Liver (tissue), 9 donors: ENCODE results near the gene LRMDA. TPM values are rescaled to one million over a fixed set of nuclear protein-coding genes. Genes with fewer than 3 reads are reported as not detected.

Experiments used
- DNase-seq: peaks from one replicate; pipeline ENCODE4 v3.0.0-alpha.2; 2017; ENCODE audit warnings: low spot score
- H3K27ac ChIP-seq, 2 donors: one replicate each; pipeline ENCODE4 v1.7.0; 2013; ENCODE audit warnings: inconsistent platforms in 2 of 2, low read length in 2 of 2, control low read depth in 1 of 2, low read depth in 1 of 2, mild to moderate bottlenecking in 1 of 2
- H3K27me3 ChIP-seq, 4 donors: one replicate each; pipeline versions ENCODE4 v1.6.1 to v1.7.0; 2013; ENCODE audit warnings: low read length in 3 of 4, inconsistent platforms in 1 of 4, mild to moderate bottlenecking in 1 of 4, moderate library complexity in 1 of 4; ENCODE audit not compliant: control insufficient read depth in 4 of 4, insufficient read depth in 4 of 4
- H3K36me3 ChIP-seq, 4 donors: one replicate each; pipeline versions ENCODE4 v1.6.1 to v1.7.0; 2013; ENCODE audit warnings: low read length in 3 of 4, mild to moderate bottlenecking in 3 of 4, low read depth in 1 of 4, moderate library complexity in 1 of 4; ENCODE audit not compliant: control insufficient read depth in 4 of 4, insufficient read depth in 3 of 4
- H3K4me1 ChIP-seq, 4 donors: one replicate each; pipeline versions ENCODE4 v1.6.1 to v1.7.0; 2013; ENCODE audit warnings: low read length in 3 of 4, mild to moderate bottlenecking in 3 of 4, moderate library complexity in 1 of 4; ENCODE audit not compliant: control insufficient read depth in 4 of 4, insufficient read depth in 4 of 4
- H3K4me3 ChIP-seq, 3 donors: one replicate each; pipeline versions ENCODE4 v1.6.1 to v1.7.0; 2013; ENCODE audit warnings: low read length in 3 of 3, control low read depth in 1 of 3, low read depth in 1 of 3, mild to moderate bottlenecking in 1 of 3
- H3K9ac ChIP-seq, 2 donors: one replicate each; pipeline ENCODE4 v1.7.0; 2013; ENCODE audit warnings: low read length in 2 of 2, mild to moderate bottlenecking in 2 of 2, moderate library complexity in 2 of 2, control low read depth in 1 of 2, low read depth in 1 of 2
- H3K9me3 ChIP-seq, 4 donors: one replicate each; pipeline versions ENCODE4 v1.6.1 to v1.7.0; 2013; ENCODE audit warnings: low read length in 3 of 4; ENCODE audit not compliant: control insufficient read depth in 4 of 4
- ATF3 ChIP-seq: IDR thresholded peaks from 2 replicates; pipeline ENCODE4 v1.6.1; 2016; ENCODE audit warnings: antibody characterized with exemption
- CTCF ChIP-seq: fragments of 150-350 bp; IDR thresholded peaks from 2 replicates; pipeline ENCODE4 v1.5.1; 2017; ENCODE audit warnings: improper control_type of control experiment, low read depth, low read length; ENCODE audit not compliant: missing input control
- EGR1 ChIP-seq, 2 donors: IDR thresholded peaks; 2 replicates each; pipeline ENCODE4 v1.6.1; 2016 to 2018; ENCODE audit warnings: antibody characterized with exemption in 2 of 2, low read depth in 2 of 2
- FOXA1 ChIP-seq: IDR thresholded peaks from 2 replicates; pipeline ENCODE4 v1.6.1; 2016; ENCODE audit warnings: antibody characterized with exemption
- FOXA2 ChIP-seq: IDR thresholded peaks from 2 replicates; pipeline ENCODE4 v1.6.1; 2016; ENCODE audit warnings: antibody characterized with exemption
- GABPA ChIP-seq, 2 donors: IDR thresholded peaks in 1 of 2; conservative IDR thresholded peaks in 1 of 2; 2 replicates each; pipeline ENCODE4 v1.6.1; 2016; ENCODE audit warnings: antibody characterized with exemption in 2 of 2, mild to moderate bottlenecking in 1 of 2, moderate library complexity in 1 of 2
- HNF4A ChIP-seq, 2 donors: conservative IDR thresholded peaks; 2 replicates each; pipeline ENCODE4 v1.6.1; 2016; ENCODE audit warnings: antibody characterized with exemption in 2 of 2, mild to moderate bottlenecking in 2 of 2
- HNF4G ChIP-seq: IDR thresholded peaks from 2 replicates; pipeline ENCODE4 v1.6.1; 2016; ENCODE audit warnings: antibody characterized with exemption
- JUND ChIP-seq, 2 donors: IDR thresholded peaks; 2 replicates each; pipeline ENCODE4 v1.6.1; 2016; ENCODE audit warnings: antibody characterized with exemption in 2 of 2
- NR2F2 ChIP-seq: IDR thresholded peaks from 2 replicates; pipeline ENCODE4 v1.6.1; 2016; ENCODE audit warnings: antibody characterized with exemption
- RAD21 ChIP-seq, 2 donors: IDR thresholded peaks; 2 replicates each; pipeline ENCODE4 v1.6.1; 2016; ENCODE audit warnings: antibody characterized with exemption in 2 of 2, mild to moderate bottlenecking in 2 of 2
- RXRA ChIP-seq, 2 donors: IDR thresholded peaks; 2 replicates each; pipeline ENCODE4 v1.6.1; 2017 to 2018; ENCODE audit warnings: antibody characterized with exemption in 2 of 2, mild to moderate bottlenecking in 1 of 2
- SP1 ChIP-seq: IDR thresholded peaks from 2 replicates; pipeline ENCODE4 v1.6.1; 2018; ENCODE audit warnings: antibody characterized with exemption, mild to moderate bottlenecking
- TAF1 ChIP-seq: conservative IDR thresholded peaks from 2 replicates; pipeline ENCODE4 v1.6.1; 2016; ENCODE audit warnings: antibody characterized with exemption, mild to moderate bottlenecking
- YY1 ChIP-seq: IDR thresholded peaks from 2 replicates; pipeline ENCODE4 v1.6.1; 2016; ENCODE audit warnings: antibody characterized with exemption, mild to moderate bottlenecking
- WGBS: extraction: QIAGEN DNeasy Blood & Tissue Kit; methylation state at CpG from one replicate; pipeline ENCODE4 v1.1.7; 2013; 5-methylcytosine and 5-hydroxymethylcytosine counted together
- polyA plus RNA-seq, 2 donors: library from polyadenylated mRNA; stranded (reverse) in 1 of 2; unstranded in 1 of 2; fragments of 200-250 nt in 1 of 2; fragments of >200 nt in 1 of 2; fragmentation: Nextera tagmentation in 1 of 2; extraction: Ambion mirVana in 1 of 2; gene quantifications; one replicate each; pipeline versions ENCODE4 v1.2.1 to v1.2.3, GENCODE V29; 2013 to 2015
- total RNA-seq, 2 donors: library from RNA; depleted of rRNA; stranded (reverse); fragments of >200 nt; gene quantifications; one replicate each; pipeline ENCODE4 v1.2.3, GENCODE V29; 2014
- TF ChIP-seq, protein P1 (sequence below): IDR thresholded peaks from 2 replicates; pipeline ENCODE4 v1.6.1; 2016; ENCODE audit warnings: antibody characterized with exemption, mild to moderate bottlenecking
- TF ChIP-seq, protein P2 (sequence below): IDR thresholded peaks from 2 replicates; pipeline ENCODE4 v1.6.1; 2016; ENCODE audit warnings: antibody characterized with exemption
- TF ChIP-seq, protein P3 (sequence below): IDR thresholded peaks from 2 replicates; pipeline ENCODE4 v1.6.1; 2016; ENCODE audit warnings: antibody characterized with exemption
- donor health status: healthy.
- donor health status: healthy.
- donor health status: healthy.
- donor health status: healthy.
- donor health status: healthy.

The LRMDA gene
- total and polyA plus RNA-seq, 4 donors = 7.9 to 15.8 (median 11.3) TPM

- no peaks in the 10 kb centered on the region for H3K36me3 ChIP-seq
- no peaks in the 10 kb centered on the region for H3K4me1 ChIP-seq
- H3K27ac ChIP-seq = no peak overlapping the region
- TF ChIP-seq FOXA2 = no peak
- no peak for TF ChIP-seq HNF4G
- no peak for TF ChIP-seq TAF1
- TF ChIP-seq EGR1 (IDR thresholded peaks at IDR 0.05; ENCODE audit: low read depth in 2 of 2) = no peak
- no peak for TF ChIP-seq NR2F2
- TF ChIP-seq HNF4A (conservative IDR thresholded peaks at IDR 0.05) = no peak
- no peak for TF ChIP-seq GABPA (IDR thresholded peaks at IDR 0.05 in 1 of 2, conservative IDR thresholded peaks at IDR 0.05 in 1 of 2)
- TF ChIP-seq SP1 = no peak
- TF ChIP-seq, protein P1, sequence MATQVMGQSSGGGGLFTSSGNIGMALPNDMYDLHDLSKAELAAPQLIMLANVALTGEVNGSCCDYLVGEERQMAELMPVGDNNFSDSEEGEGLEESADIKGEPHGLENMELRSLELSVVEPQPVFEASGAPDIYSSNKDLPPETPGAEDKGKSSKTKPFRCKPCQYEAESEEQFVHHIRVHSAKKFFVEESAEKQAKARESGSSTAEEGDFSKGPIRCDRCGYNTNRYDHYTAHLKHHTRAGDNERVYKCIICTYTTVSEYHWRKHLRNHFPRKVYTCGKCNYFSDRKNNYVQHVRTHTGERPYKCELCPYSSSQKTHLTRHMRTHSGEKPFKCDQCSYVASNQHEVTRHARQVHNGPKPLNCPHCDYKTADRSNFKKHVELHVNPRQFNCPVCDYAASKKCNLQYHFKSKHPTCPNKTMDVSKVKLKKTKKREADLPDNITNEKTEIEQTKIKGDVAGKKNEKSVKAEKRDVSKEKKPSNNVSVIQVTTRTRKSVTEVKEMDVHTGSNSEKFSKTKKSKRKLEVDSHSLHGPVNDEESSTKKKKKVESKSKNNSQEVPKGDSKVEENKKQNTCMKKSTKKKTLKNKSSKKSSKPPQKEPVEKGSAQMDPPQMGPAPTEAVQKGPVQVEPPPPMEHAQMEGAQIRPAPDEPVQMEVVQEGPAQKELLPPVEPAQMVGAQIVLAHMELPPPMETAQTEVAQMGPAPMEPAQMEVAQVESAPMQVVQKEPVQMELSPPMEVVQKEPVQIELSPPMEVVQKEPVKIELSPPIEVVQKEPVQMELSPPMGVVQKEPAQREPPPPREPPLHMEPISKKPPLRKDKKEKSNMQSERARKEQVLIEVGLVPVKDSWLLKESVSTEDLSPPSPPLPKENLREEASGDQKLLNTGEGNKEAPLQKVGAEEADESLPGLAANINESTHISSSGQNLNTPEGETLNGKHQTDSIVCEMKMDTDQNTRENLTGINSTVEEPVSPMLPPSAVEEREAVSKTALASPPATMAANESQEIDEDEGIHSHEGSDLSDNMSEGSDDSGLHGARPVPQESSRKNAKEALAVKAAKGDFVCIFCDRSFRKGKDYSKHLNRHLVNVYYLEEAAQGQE = no peak
- no peak for TF ChIP-seq JUND (IDR thresholded peaks at IDR 0.05)
- no peak for TF ChIP-seq FOXA1
- no peak for TF ChIP-seq RAD21 (IDR thresholded peaks at IDR 0.05)
- no peak for TF ChIP-seq YY1
- 87% methylated on average over 2 of the region's 2 CpGs for WGBS
- H3K9me3 ChIP-seq = no peaks in the 10 kb centered on the region
- no peak overlapping the region for H3K4me3 ChIP-seq
- no peaks in the 10 kb centered on the region for H3K27me3 ChIP-seq
- no peak overlapping the region for H3K9ac ChIP-seq
- DNase-seq = no peak
These were observed 100.2 kb downstream of the LRMDA start for GRCh38 chr10:75531571-75532031.

DNA sequence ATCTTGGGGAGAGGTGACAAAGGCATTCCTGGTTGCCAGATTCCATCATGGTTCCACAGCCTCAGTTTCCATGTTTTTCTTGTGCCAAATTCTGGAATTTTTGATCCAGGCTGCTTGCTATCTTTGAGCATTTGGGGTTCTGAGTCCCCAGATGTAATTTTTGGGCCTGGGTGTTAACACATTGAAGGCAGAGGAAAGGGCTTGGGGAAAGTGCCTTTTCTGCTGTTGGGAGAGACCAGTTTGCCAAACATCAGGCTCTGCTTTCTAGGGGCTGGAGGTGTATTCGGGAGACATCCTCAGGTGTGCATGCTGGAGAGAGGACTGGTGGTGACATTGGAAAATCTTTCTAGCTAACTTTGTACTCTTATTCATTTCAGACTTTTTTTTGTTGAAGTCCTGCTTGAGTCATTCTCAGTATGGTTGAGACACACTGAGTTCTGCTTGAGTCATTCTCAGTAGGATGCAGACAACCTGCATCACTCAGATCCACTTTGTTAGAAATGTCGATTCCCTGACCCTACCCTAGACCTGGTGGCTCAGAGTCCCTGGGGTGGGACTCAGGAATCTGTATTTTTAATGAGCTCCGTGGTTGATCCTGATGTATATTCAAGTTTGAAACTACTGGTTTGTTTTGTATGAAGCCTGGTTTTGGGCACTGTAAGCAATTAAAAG lies 101.0 kb downstream of the LRMDA start:
- no peaks in the 10 kb centered on the region for H3K4me1 ChIP-seq
- H3K9ac ChIP-seq = no peak overlapping the region
- 93% methylated on average over 3 of the region's 3 CpGs for WGBS
- DNase-seq = no peak
- H3K27me3 ChIP-seq = no peaks in the 10 kb centered on the region
- TF ChIP-seq RXRA (IDR thresholded peaks at IDR 0.05) = no peak
- no peak for TF ChIP-seq NR2F2
- TF ChIP-seq YY1 = no peak
- no peak for TF ChIP-seq EGR1 (IDR thresholded peaks at IDR 0.05; ENCODE audit: low read depth in 2 of 2)
- no peak for TF ChIP-seq SP1
- TF ChIP-seq JUND (IDR thresholded peaks at IDR 0.05) = no peak
- TF ChIP-seq, protein P2, sequence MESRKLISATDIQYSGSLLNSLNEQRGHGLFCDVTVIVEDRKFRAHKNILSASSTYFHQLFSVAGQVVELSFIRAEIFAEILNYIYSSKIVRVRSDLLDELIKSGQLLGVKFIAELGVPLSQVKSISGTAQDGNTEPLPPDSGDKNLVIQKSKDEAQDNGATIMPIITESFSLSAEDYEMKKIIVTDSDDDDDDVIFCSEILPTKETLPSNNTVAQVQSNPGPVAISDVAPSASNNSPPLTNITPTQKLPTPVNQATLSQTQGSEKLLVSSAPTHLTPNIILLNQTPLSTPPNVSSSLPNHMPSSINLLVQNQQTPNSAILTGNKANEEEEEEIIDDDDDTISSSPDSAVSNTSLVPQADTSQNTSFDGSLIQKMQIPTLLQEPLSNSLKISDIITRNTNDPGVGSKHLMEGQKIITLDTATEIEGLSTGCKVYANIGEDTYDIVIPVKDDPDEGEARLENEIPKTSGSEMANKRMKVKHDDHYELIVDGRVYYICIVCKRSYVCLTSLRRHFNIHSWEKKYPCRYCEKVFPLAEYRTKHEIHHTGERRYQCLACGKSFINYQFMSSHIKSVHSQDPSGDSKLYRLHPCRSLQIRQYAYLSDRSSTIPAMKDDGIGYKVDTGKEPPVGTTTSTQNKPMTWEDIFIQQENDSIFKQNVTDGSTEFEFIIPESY = no peak
- TF ChIP-seq GABPA (IDR thresholded peaks at IDR 0.05 in 1 of 2, conservative IDR thresholded peaks at IDR 0.05 in 1 of 2) = no peak
- TF ChIP-seq RAD21 (IDR thresholded peaks at IDR 0.05) = no peak
- TF ChIP-seq FOXA1 = no peak
- TF ChIP-seq TAF1 = no peak
- TF ChIP-seq, protein P3, sequence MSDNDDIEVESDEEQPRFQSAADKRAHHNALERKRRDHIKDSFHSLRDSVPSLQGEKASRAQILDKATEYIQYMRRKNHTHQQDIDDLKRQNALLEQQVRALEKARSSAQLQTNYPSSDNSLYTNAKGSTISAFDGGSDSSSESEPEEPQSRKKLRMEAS = no peak
- no peak for TF ChIP-seq HNF4A (conservative IDR thresholded peaks at IDR 0.05)
- no peak for TF ChIP-seq ATF3
- TF ChIP-seq CTCF = no peak
- no peak for TF ChIP-seq HNF4G
- H3K9me3 ChIP-seq = no peaks in the 10 kb centered on the region
- H3K4me3 ChIP-seq = no peak overlapping the region
- H3K27ac ChIP-seq = no peak overlapping the region
- H3K36me3 ChIP-seq = no peaks in the 10 kb centered on the region
